NOMO-1 treated with DMSO at 0.1 percent for 48 hours (cell line): ENCODE measurements around the gene MCM6.

ENCODE experiments used
- DNase-seq: peaks from one replicate; lab custom pipeline; 2025; ENCODE audit not compliant: unreplicated experiment; lab: John Stamatoyannopoulos, UW

The MCM6 gene

GRCh38 chr2:135791418-135792190 is 84.6 kb downstream of the MCM6 start:
- DNase-seq, result no peak

GRCh38 chr2:135790423-135790822 is 85.8 kb downstream of the MCM6 start:
- no peak for DNase-seq
